Parathyroid adenoma (tissue), 2 donors: ENCODE data around the gene TSPAN3.

ENCODE experiments used
- H2AFZ ChIP-seq: fragments of 300-600 bp; sonication (generic); one replicate; pipeline ENCODE4 v1.7.0; 2017; ENCODE audit warnings: antibody characterized with exemption, mild to moderate bottlenecking
- H3K27ac ChIP-seq: fragments of 300-600 bp; sonication (generic); one replicate; pipeline ENCODE4 v1.7.0; 2017
- H3K27me3 ChIP-seq: fragments of 300-600 bp; sonication (generic); one replicate; pipeline ENCODE4 v1.7.0; 2017; ENCODE audit warnings: low read length; ENCODE audit not compliant: control insufficient read depth, insufficient read depth
- H3K36me3 ChIP-seq: fragments of 300-600 bp; sonication (generic); one replicate; pipeline ENCODE4 v1.7.0; 2017; ENCODE audit warnings: low read length; ENCODE audit not compliant: control insufficient read depth, insufficient read depth
- H3K4me1 ChIP-seq: fragments of 300-600 bp; sonication (generic); one replicate; pipeline ENCODE4 v1.7.0; 2017; ENCODE audit warnings: control low read depth
- H3K4me2 ChIP-seq: fragments of 300-600 bp; sonication (generic); one replicate; pipeline ENCODE4 v1.7.0; 2017; ENCODE audit warnings: low read length
- H3K4me3 ChIP-seq: fragments of 300-600 bp; sonication (generic); one replicate; pipeline ENCODE4 v1.7.0; 2017; ENCODE audit warnings: low read depth, low read length
- H3K79me2 ChIP-seq: fragments of 300-600 bp; sonication (generic); one replicate; pipeline ENCODE4 v1.7.0; 2017; ENCODE audit warnings: control low read depth
- H3K9ac ChIP-seq: fragments of 300-600 bp; sonication (generic); one replicate; pipeline ENCODE4 v1.7.0; 2017; ENCODE audit warnings: mild to moderate bottlenecking
- H3K9me3 ChIP-seq: fragments of 300-600 bp; sonication (generic); one replicate; pipeline ENCODE4 v1.7.0; 2017; ENCODE audit warnings: low read length; ENCODE audit not compliant: control insufficient read depth
- TF ChIP-seq, protein P1 (sequence below): fragments of 300-600 bp; sonication (generic); IDR thresholded peaks from one replicate; pipeline ENCODE4 v1.7.0; 2017; ENCODE audit warnings: antibody characterized with exemption, mild to moderate bottlenecking
- donor health status: primary hyperparathyroidism.

Gene TSPAN3

DNA sequence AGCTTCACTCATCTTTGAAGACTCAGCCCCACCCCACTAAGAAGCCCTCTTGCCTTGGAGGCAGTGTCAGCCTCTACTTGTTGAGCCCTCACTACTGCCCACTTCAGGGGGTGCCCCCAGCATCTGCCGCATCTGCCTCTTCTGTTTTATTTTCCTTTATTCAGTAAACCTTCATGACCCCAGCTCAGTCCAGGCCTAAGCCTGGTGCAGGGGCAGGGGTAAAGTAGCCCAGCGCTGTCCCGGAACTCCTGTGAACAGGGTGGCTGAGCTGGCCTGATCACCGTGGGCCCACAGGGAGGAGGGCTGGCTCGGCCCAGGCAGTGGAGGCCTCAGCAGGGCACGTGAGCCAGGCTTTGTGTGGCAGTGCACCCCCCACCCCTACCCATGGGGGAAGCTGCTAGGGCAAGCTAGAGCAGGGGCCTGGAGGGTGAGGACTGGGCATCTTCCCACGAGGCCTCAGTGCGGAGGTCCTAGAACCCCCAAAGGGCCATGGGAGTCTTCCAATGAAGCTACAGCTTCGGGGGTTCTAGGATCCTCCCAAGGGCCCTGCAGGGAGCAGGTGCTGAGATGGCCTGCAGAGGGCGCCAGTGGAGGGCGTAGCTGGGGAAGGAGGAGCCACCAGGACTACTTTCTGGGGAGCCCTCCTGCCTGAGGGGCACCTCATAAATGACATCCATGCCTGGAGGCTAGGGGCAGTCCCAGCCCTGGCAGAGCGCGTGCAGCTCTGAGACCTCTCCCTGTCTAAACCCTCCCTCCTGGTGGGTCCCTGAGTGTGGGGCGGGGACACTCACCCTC lies 36.0 kb downstream of the TSPAN3 start:
- Histone ChIP-seq H3K79me2 (no peaks in the 10 kb centered on the region), H3K4me1 (no peaks in the 10 kb centered on the region), H3K4me3 (no peak overlapping the region), H3K36me3 (no peaks in the 10 kb centered on the region), H3K27ac (no peak overlapping the region), H2AFZ (no peak overlapping the region), H3K27me3 (no peaks in the 10 kb centered on the region), H3K9ac (no peak overlapping the region), H3K9me3 (no peaks in the 10 kb centered on the region), H3K4me2 (no peak overlapping the region)
- TF ChIP-seq, protein P1, sequence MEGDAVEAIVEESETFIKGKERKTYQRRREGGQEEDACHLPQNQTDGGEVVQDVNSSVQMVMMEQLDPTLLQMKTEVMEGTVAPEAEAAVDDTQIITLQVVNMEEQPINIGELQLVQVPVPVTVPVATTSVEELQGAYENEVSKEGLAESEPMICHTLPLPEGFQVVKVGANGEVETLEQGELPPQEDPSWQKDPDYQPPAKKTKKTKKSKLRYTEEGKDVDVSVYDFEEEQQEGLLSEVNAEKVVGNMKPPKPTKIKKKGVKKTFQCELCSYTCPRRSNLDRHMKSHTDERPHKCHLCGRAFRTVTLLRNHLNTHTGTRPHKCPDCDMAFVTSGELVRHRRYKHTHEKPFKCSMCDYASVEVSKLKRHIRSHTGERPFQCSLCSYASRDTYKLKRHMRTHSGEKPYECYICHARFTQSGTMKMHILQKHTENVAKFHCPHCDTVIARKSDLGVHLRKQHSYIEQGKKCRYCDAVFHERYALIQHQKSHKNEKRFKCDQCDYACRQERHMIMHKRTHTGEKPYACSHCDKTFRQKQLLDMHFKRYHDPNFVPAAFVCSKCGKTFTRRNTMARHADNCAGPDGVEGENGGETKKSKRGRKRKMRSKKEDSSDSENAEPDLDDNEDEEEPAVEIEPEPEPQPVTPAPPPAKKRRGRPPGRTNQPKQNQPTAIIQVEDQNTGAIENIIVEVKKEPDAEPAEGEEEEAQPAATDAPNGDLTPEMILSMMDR, result peak; percentile 25

- no peaks in the 10 kb centered on the region for H3K79me2 ChIP-seq
- no peak overlapping the region for H3K4me2 ChIP-seq
- H2AFZ ChIP-seq, result no peak overlapping the region
- no peak overlapping the region for H3K9ac ChIP-seq
- TF ChIP-seq, protein P1, result no peak
- no peaks in the 10 kb centered on the region for H3K27me3 ChIP-seq
- H3K36me3 ChIP-seq, result no peaks in the 10 kb centered on the region
- no peaks in the 10 kb centered on the region for H3K9me3 ChIP-seq
- H3K27ac ChIP-seq, result no peak overlapping the region
- H3K4me3 ChIP-seq, result no peak overlapping the region
- H3K4me1 ChIP-seq, result no peaks in the 10 kb centered on the region
Measured at GRCh38 chr15:77033729-77034671, 36.9 kb downstream of the TSPAN3 start.

DNA sequence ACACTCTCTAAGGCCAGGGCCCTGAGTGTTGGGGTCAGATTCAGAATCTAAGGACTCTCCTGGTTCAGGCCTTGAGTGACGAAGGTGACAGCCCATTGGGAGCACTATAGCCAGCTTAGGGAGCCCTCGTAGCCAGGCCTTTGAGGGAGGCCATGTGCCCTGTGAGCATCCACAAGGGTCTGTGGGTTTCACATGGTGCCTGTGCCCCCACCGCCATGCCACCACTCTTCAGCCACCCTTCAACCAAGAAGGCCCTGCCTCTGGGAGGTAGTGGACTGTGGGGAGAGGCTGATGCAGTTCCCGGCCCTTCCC lies 37.5 kb downstream of the TSPAN3 start:
- Histone ChIP-seq H3K27ac (no peak overlapping the region), H2AFZ (no peak overlapping the region), H3K36me3 (no peaks in the 10 kb centered on the region), H3K9ac (no peak overlapping the region), H3K79me2 (no peaks in the 10 kb centered on the region), H3K4me2 (no peak overlapping the region), H3K4me1 (no peaks in the 10 kb centered on the region), H3K4me3 (no peak overlapping the region), H3K9me3 (no peaks in the 10 kb centered on the region), H3K27me3 (no peaks in the 10 kb centered on the region)
- TF ChIP-seq, protein P1, result no peak

GRCh38 chr15:77032647-77033416 lies 38.1 kb downstream of the TSPAN3 start:
- no peak overlapping the region for H3K27ac ChIP-seq
- H3K9ac ChIP-seq, result no peak overlapping the region
- H3K79me2 ChIP-seq, result no peaks in the 10 kb centered on the region
- no peaks in the 10 kb centered on the region for H3K36me3 ChIP-seq
- TF ChIP-seq, protein P1, result no peak
- H3K27me3 ChIP-seq, result no peaks in the 10 kb centered on the region
- no peak overlapping the region for H2AFZ ChIP-seq
- H3K4me1 ChIP-seq, result no peaks in the 10 kb centered on the region
- no peaks in the 10 kb centered on the region for H3K9me3 ChIP-seq
- H3K4me3 ChIP-seq, result no peak overlapping the region
- H3K4me2 ChIP-seq, result no peak overlapping the region
